CD4-positive, alpha-beta T cell treated with Interleukin-17A for 4 hours (primary cell): ENCODE measurements around the gene STRIT1.
"Not testable (repeated sequence)": the region's sequence is repeated elsewhere in the genome, so short reads cannot be mapped to it uniquely, and the experiment has no call there.

Experiments
- DNase-seq: peaks from one replicate; pipeline ENCODE4 v3.0.0-alpha.2; 2020; ENCODE audit warnings: mixed read lengths

The STRIT1 gene

GRCh38 chr3:155312781-155313180, 19.3 kb upstream of the STRIT1 start:
- no peak for DNase-seq

GRCh38 chr3:155309581-155309980, 16.1 kb upstream of the STRIT1 start:
- no peak for DNase-seq

DNA sequence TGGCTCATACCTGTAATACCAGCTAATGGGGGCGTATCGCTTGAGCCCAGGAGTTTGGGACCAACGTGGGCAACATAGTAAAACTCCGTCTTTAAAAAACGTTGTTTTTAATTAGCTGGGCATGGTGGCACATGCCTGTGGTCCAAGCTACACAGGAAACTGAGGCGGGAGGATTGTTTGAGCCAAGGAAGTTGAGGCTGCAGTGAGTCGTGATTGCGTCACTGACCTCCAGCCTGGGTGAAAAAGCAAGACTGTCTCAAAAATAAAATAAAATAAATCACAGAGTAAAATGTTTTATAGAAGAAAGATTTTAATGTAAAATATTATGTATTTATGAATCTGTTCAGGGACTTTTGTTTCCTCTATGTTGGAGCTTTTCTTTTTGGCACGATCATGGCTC, 15.3 kb upstream of the STRIT1 start:
- DNase-seq: no peak

DNA sequence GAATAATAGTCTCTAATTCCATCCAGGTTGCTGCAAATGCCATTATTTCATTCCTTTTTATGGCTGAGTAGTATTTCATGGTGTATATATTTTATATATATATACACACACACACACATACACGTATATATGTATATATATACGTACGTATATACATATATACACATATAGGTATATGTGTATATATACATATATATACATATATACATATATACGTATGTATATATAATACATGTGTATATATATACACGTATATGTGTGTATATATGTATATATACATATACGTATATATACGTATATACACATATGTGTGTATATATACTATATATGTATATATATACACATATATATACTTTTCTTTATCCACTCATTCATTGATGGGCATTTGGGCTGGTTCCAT, 13.7 kb upstream of the STRIT1 start:
- DNase-seq: no peak

DNA sequence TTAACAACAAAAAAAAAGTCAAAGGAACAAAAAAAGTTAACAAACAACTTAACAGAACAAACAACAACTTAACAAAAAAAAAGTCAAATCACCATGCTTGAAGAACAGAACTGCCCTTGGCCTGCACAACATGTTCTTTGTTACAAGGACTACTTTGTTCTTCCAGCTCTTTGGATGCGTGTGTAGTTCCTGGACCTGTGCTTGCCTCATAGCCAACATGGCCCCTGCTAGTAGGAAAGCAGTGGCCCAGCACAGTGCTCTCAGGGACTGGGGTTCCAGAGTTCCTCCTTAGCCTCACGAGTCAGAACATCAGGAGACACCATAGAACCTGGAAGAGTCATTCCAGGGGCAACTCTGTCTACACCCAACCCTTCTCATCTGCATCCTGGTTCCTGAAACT, 10.9 kb upstream of the STRIT1 start:
- no peak for DNase-seq

DNA sequence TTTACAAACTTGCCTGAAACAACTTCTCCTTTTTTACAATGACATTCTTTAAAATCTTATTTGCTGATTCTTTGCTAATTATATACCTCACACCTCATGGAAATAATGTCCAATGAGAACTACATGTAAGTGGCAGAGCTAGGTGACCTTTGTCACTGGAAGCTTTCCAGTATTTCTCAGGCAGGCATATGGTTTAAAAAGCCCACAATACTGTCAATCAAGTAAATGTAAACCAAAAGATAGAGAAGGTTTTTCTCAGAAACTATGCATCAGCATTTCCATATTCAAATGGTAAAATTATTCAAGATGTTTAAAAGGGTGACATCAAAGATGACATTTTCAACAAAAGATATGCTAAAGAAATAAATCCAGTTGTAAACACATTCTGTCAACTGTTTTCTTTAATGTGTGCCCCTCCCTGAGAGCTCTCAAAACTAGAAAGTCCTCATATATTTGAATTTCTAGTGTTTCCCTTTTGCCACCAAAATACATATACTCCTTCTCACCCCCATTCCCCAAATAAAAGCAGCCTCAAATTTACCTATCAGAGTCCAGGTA, 10.1 kb upstream of the STRIT1 start:
- DNase-seq: no peak

DNA sequence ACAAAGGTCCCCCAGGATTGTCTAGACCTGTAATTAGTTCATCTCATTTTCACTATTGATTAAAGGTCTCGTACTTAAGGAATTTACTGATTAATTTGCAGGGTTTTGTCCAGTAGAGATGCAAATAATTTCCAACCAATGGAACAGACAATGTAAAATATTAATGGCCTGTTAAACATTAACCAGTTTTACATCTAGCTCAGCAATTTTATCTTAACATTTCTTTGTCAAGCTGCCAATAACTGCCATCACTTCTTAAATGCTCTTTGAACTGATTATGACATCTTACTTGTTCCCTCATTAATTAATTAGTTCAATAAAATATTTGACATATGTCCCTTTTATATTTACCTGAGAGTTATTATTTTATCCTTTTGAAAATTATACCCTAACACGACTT, 9.4 kb upstream of the STRIT1 start:
- DNase-seq: no peak

- DNase-seq: no peak
These were observed 9.0 kb upstream of the STRIT1 start for GRCh38 chr3:155302481-155302880.

- no peak for DNase-seq
These were observed 3.6 kb upstream of the STRIT1 start for GRCh38 chr3:155297100-155297499.

- no peak for DNase-seq
These were observed 2.9 kb upstream of the STRIT1 start for GRCh38 chr3:155296413-155296812.

GRCh38 chr3:155292693-155293092, 790 bp downstream of the STRIT1 start:
- no peak for DNase-seq

DNA sequence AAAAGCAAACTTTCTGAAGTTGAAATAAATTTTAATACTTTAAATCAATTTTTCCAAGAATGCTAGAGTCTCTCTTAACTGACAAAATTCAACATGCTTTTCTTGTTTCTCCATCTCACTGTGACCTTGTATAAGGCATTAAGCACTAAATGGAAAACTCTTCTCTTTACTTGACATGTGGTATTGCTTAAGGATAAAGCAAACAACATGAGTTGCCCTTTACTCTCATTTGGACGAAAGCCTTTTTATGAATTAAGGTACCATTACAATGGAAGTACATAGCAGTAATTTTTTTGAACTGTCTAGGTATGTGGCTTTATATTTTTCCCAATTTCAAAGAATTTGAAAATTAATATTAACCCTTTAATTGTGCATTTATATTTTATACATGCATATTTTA, 1.4 kb downstream of the STRIT1 start:
- no peak for DNase-seq

GRCh38 chr3:155286736-155287135, 6.7 kb downstream of the STRIT1 start:
- no peak for DNase-seq

- no peak for DNase-seq
These were observed 7.5 kb downstream of the STRIT1 start for GRCh38 chr3:155285936-155286335.

GRCh38 chr3:155283092-155284056, 10.1 kb downstream of the STRIT1 start:
- no peak for DNase-seq

DNA sequence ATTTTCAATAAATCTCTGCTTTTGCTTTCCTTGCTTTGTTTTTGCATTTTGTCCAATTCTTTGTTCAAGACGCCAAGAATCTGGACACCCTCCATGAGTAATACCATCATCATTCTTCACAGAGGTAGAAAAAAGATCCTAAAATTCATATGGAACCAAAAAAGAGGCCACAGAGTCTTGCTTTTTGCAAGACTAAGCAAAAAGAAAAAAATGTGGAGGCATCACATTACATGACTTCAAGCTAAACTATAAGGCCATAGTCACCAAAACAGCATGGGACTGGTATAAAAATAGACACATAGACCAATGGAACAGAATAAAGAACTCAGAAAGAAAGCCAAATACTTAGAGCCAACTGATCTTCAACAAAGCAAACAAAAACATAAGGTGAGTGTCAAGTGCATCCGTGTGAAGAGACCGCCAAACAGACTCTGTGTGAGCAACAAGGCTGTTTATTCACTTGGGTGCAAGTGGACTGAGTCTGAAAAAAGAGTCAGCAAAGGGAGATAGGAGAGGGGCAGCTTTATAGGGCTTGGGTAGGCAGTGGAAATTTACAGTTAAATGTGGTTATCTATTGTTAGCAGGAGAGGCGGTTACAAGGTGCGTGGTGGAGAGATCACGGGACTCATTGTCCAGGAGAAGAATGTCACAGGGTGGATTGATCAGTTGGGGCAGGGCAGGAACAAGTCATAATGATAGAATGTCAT, 10.9 kb downstream of the STRIT1 start:
- no peak for DNase-seq

DNA sequence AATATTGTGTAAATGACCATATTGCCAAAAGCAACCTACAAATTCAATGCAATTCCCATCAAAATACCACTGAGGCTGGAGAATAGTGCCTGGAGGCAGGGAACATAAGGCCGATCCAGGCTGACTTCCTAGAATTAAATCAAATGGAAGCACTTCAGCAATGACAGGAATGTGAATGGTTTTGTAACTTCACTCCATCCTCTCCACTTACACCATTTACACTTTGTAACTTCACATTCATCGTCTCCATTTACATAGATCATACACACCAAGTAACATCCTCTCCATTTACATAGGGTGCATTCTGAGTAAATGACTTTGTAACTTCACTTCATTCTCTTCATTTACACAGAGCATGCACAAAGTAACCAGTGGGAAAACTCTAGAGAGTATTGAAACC, 11.6 kb downstream of the STRIT1 start:
- no peak for DNase-seq

DNA sequence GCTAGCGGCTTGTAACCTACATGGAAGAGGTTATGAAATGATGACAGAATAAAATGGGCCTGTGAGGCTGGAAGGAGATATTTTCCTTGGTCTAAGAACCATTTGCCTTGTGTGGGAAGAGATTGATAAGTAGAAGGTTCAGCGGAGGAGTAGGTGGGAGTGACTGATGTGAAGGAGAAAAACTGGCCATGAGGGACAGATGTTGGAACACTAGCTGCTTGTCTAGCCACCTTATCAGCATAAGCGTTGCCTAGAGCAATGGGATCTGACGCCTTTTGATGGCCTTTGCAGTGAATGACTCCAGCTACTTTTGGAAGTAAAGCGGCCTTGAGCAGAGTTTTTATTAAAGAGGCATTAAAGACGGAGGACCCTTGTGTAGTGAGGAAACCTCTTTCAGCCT, 17.4 kb downstream of the STRIT1 start:
- not testable (repeated sequence) for DNase-seq

GRCh38 chr3:155275159-155275754, 18.2 kb downstream of the STRIT1 start:
- not testable (repeated sequence) for DNase-seq

- not testable (repeated sequence) for DNase-seq
These were observed 19.0 kb downstream of the STRIT1 start for GRCh38 chr3:155274435-155274834.

GRCh38 chr3:155271343-155271613, 22.2 kb downstream of the STRIT1 start:
- DNase-seq: no peak

GRCh38 chr3:155270485-155271342, 22.8 kb downstream of the STRIT1 start:
- no peak for DNase-seq

- no peak for DNase-seq
These were observed 23.4 kb downstream of the STRIT1 start for GRCh38 chr3:155270063-155270462.
